Nephron (organoid): ENCODE data around the gene RET.

ENCODE experiments used
- H3K27ac Mint-ChIP-seq, 3 experiments: 2 replicates each; pipeline ENCODE4 v1.8.0; 2020; ENCODE audit warnings: mixed read lengths in 3 of 3, mild to moderate bottlenecking in 2 of 3, moderate library complexity in 1 of 3
- H3K27me3 Mint-ChIP-seq: 2 replicates; pipeline ENCODE4 v1.8.0; 2021; ENCODE audit warnings: low read depth, mild to moderate bottlenecking, moderate library complexity, mixed read lengths
- H3K36me3 Mint-ChIP-seq: 2 replicates; pipeline ENCODE4 v1.8.0; 2020; ENCODE audit warnings: low read depth, mixed read lengths
- H3K4me1 Mint-ChIP-seq: 2 replicates; pipeline ENCODE4 v1.8.0; 2020; ENCODE audit warnings: mixed read lengths
- H3K4me3 Mint-ChIP-seq, 3 experiments: 2 replicates each; pipeline ENCODE4 v1.8.0; 2020; ENCODE audit warnings: mild to moderate bottlenecking in 3 of 3, mixed read lengths in 3 of 3, moderate library complexity in 2 of 3
- H3K9me3 Mint-ChIP-seq: 2 replicates; pipeline ENCODE4 v1.8.0; 2020; ENCODE audit warnings: mixed read lengths
- TF ChIP-seq, protein P1 (sequence below), 3 experiments: fragments of 200-600 bp; sonication (generic); IDR thresholded peaks; one replicate each; pipeline ENCODE4 v1.5.0; 2021; ENCODE audit warnings: antibody characterized with exemption in 3 of 3; ENCODE audit not compliant: unreplicated experiment in 3 of 3

RET gene

DNA sequence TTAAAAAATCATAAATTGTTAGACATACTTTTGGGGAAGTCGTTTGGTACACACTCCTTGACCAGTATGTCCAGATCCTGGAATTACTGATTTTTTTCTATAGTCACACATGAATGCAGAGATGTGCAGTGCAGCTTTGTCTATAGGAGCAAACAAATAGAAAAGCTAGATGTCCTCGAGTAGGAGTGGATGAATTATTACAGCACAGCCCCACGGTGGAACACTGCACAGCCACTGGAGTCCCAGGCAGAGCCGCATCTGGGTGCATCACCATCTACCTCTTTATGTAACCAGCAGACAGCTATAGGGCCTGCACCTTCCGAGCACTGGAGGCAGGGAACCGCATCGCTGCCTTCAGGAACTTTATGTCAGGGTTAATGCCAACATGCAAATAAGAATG is 17.0 kb upstream of the RET start:
- peaks cover 5% of the 10 kb centered on the region for H3K4me1 Mint-ChIP-seq
- H3K27me3 Mint-ChIP-seq = peaks cover 4% of the 10 kb centered on the region
- no peaks in the 10 kb centered on the region for H3K9me3 Mint-ChIP-seq
- H3K4me3 Mint-ChIP-seq = no peak overlapping the region
- H3K27ac Mint-ChIP-seq = no peak overlapping the region
- TF ChIP-seq, protein P1, sequence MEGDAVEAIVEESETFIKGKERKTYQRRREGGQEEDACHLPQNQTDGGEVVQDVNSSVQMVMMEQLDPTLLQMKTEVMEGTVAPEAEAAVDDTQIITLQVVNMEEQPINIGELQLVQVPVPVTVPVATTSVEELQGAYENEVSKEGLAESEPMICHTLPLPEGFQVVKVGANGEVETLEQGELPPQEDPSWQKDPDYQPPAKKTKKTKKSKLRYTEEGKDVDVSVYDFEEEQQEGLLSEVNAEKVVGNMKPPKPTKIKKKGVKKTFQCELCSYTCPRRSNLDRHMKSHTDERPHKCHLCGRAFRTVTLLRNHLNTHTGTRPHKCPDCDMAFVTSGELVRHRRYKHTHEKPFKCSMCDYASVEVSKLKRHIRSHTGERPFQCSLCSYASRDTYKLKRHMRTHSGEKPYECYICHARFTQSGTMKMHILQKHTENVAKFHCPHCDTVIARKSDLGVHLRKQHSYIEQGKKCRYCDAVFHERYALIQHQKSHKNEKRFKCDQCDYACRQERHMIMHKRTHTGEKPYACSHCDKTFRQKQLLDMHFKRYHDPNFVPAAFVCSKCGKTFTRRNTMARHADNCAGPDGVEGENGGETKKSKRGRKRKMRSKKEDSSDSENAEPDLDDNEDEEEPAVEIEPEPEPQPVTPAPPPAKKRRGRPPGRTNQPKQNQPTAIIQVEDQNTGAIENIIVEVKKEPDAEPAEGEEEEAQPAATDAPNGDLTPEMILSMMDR (IDR thresholded peaks at IDR 0.05; ENCODE audit: unreplicated experiment in 3 of 3) = no peak
- H3K36me3 Mint-ChIP-seq = no peaks in the 10 kb centered on the region

DNA sequence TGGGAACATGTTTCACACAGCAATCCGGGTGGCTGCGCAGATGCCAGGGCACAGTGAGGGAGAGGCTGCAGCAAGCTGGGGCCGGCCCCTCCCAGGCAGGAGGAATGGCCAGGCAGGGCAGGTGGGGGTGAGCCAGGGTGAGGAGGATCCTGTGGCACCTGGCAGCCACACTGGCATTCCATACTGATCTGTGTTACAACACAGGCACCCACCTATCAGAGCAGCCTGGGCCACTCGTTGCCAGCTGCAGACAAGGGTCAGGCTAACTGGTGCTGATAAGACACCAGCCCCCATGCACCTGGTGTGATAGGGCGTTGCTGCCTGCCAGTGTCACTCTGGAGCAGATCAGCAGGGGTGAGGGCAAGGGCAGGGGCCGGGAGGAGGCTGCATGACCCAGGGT is 16.6 kb upstream of the RET start:
- no peak overlapping the region for H3K27ac Mint-ChIP-seq

DNA sequence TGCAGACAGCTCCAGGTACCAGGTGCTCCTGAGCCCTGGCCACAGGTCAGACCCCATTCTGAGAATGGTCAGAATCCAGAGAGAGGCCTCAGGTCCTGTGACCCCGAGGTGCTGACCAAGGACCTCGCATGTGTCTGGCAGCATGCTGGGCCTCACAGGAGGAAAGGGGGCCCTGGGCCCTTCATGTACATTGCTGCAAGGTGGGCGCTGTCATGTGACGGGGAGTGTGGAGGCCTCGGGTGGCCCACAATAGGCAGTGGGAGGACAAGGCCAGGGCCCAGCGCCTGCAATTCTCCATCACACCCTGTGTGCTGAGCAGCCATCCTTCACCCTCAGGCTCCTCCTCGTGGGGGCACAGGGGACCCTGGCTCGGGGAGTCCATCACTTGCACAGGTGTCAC is 15.5 kb upstream of the RET start:
- TF ChIP-seq, protein P1 (IDR thresholded peaks at IDR 0.05; ENCODE audit: unreplicated experiment in 3 of 3) = no peak
- Mint-ChIP-seq H3K4me1 (peaks cover 5% of the 10 kb centered on the region), H3K27me3 (peaks cover 4% of the 10 kb centered on the region), H3K9me3 (no peaks in the 10 kb centered on the region), H3K27ac (no peak overlapping the region), H3K4me3 (no peak overlapping the region), H3K36me3 (no peaks in the 10 kb centered on the region)

More for the DNA sequence above, 16.6 kb upstream of the RET start:
- TF ChIP-seq, protein P1 (IDR thresholded peaks at IDR 0.05; ENCODE audit: unreplicated experiment in 3 of 3) = no peak
- H3K4me1 Mint-ChIP-seq = peaks cover 5% of the 10 kb centered on the region
- peaks cover 4% of the 10 kb centered on the region for H3K27me3 Mint-ChIP-seq
- H3K36me3 Mint-ChIP-seq = no peaks in the 10 kb centered on the region
- no peaks in the 10 kb centered on the region for H3K9me3 Mint-ChIP-seq
- no peak overlapping the region for H3K4me3 Mint-ChIP-seq

DNA sequence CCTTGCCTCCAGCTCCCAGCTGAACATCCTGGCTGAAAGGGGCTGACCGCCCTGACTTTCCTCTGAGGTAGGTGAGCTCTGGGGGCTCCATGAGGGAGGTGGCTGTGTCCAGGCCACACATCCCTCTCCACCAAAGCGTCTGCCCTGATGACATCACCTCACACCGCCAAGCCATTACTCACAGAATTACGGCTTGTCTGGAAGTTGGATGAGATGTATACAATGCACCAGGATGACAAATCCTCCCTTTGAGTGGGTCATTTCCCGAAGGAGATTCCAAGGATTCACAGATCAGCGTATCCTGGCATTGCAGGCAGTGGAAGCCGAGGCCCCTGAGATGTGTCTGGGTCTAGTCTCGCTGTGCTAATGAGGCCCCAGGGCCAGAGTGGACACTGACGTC is 15.1 kb upstream of the RET start:
- Mint-ChIP-seq H3K9me3 (no peaks in the 10 kb centered on the region), H3K4me3 (no peak overlapping the region), H3K27ac (no peak overlapping the region), H3K27me3 (peaks cover 4% of the 10 kb centered on the region), H3K4me1 (peaks cover 5% of the 10 kb centered on the region), H3K36me3 (no peaks in the 10 kb centered on the region)
- TF ChIP-seq, protein P1 (IDR thresholded peaks at IDR 0.05; ENCODE audit: unreplicated experiment in 3 of 3) = no peak

DNA sequence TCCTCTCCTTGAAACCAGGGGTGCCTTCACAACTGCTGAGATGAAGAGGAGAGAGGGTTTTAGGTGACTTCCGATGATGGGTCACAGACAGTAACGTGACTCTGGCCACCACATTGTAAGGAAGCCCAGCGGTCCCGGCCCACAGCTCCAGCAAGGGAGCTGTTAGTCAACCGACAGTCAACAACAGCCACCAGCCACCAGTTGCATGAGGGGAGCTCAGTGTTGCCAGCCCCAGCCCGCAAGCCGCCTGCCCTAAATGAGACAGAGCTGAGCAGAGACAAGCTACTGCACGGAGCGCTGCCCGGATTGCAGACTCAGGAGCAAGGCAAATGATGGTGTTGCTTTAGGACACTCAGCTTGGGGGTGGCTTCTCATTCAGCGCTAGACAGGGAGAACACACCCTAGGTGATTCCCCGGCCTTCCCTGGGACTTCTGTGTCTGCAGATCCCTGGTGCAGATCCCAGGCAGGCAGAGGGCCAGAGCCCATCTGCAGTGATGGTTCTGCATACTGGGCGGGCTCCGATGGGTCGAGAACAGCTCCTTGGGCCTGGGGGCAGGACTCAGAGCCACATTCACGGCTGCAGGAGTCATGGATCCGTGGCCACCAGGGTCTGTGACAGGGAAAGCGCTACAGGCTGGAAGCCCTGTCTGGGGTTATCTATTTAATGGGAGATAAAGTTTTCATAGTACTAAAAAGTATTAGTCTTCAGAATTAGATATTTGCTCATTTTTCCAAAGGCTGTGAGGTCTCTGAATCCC is 14.3 kb upstream of the RET start:
- no peak overlapping the region for H3K4me3 Mint-ChIP-seq
- peaks cover 4% of the 10 kb centered on the region for H3K27me3 Mint-ChIP-seq
- H3K27ac Mint-ChIP-seq = no peak overlapping the region
- TF ChIP-seq, protein P1 (IDR thresholded peaks at IDR 0.05; ENCODE audit: unreplicated experiment in 3 of 3) = no peak
- H3K36me3 Mint-ChIP-seq = no peaks in the 10 kb centered on the region
- no peaks in the 10 kb centered on the region for H3K9me3 Mint-ChIP-seq
- H3K4me1 Mint-ChIP-seq = peaks cover 3% of the 10 kb centered on the region
